ENCODE results near the gene MBD5. TPM values are rescaled to one million over a fixed set of nuclear protein-coding genes. Genes with fewer than 3 reads are reported as not detected.
"Not testable (repeated sequence)": the region's sequence is repeated elsewhere in the genome, so short reads cannot be mapped to it uniquely, and the experiment has no call there.

The MBD5 gene
- total and polyA plus RNA-seq, 4 donors: 5.7 to 140 (median 21.2) TPM

- no peak for TF ChIP-seq CTCF (IDR thresholded peaks at IDR 0.05; ENCODE audit: control extremely low read depth, extremely low read depth)
- H3K27ac ChIP-seq (ENCODE audit: low read depth in 1 of 2, low read length in 1 of 2): no peak overlapping the region
- peaks cover 0 to 7% (median 0%) of the 10 kb centered on the region in 4 donors for H3K36me3 ChIP-seq (ENCODE audit: control insufficient read depth in 4 of 4, insufficient read depth in 4 of 4, low read length in 4 of 4)
- H3K9me3 ChIP-seq (ENCODE audit: control insufficient read depth in 4 of 4, insufficient read depth in 3 of 4, low read length in 3 of 4): peaks cover 2 to 5% (median 3%) of the 10 kb centered on the region in 4 donors
- no peak for ATAC-seq (ENCODE audit: insufficient read depth, low FRiP score)
- no peak for DNase-seq
- no peaks in the 10 kb centered on the region for H3K27me3 ChIP-seq (ENCODE audit: control insufficient read depth in 3 of 3, insufficient read depth in 3 of 3, low read length in 2 of 3)
- no peak overlapping the region for H3K9ac ChIP-seq (ENCODE audit: insufficient read depth in 1 of 2, low read length in 2 of 2)
- H3K4me3 ChIP-seq: no peak overlapping the region
- peaks cover 0 to 4% (median 0%) of the 10 kb centered on the region in 5 donors for H3K4me1 ChIP-seq (ENCODE audit: control insufficient read depth in 5 of 5, insufficient read depth in 5 of 5, low read length in 5 of 5)
These were observed 24.1 kb upstream of the MBD5 start for GRCh38 chr2:147996828-147997227.

- TF ChIP-seq CTCF (IDR thresholded peaks at IDR 0.05; ENCODE audit: control extremely low read depth, extremely low read depth): no peak
- Histone ChIP-seq H3K36me3 (ENCODE audit: control insufficient read depth in 4 of 4, insufficient read depth in 4 of 4, low read length in 4 of 4) (peaks cover 0 to 7% (median 0%) of the 10 kb centered on the region in 4 donors), H3K27me3 (ENCODE audit: control insufficient read depth in 3 of 3, insufficient read depth in 3 of 3, low read length in 2 of 3) (no peaks in the 10 kb centered on the region), H3K9ac (ENCODE audit: insufficient read depth in 1 of 2, low read length in 2 of 2) (no peak overlapping the region), H3K27ac (ENCODE audit: low read depth in 1 of 2, low read length in 1 of 2) (no peak overlapping the region), H3K4me3 (no peak overlapping the region), H3K4me1 (ENCODE audit: control insufficient read depth in 5 of 5, insufficient read depth in 5 of 5, low read length in 5 of 5) (no peaks in the 10 kb centered on the region), H3K9me3 (ENCODE audit: control insufficient read depth in 4 of 4, insufficient read depth in 3 of 4, low read length in 3 of 4) (peaks cover 2 to 5% (median 3%) of the 10 kb centered on the region in 4 donors)
- 85 to 95% methylated on average over 4 of the region's 4 CpGs for WGBS, 2 donors
- ATAC-seq (ENCODE audit: insufficient read depth, low FRiP score): no peak
- no peak for DNase-seq
These were observed 22.7 kb upstream of the MBD5 start for GRCh38 chr2:147998203-147998602.

- DNase-seq: no peak
- Histone ChIP-seq H3K4me1 (ENCODE audit: control insufficient read depth in 5 of 5, insufficient read depth in 5 of 5, low read length in 5 of 5) (no peaks in the 10 kb centered on the region), H3K27ac (ENCODE audit: low read depth in 1 of 2, low read length in 1 of 2) (no peak overlapping the region), H3K4me3 (no peak overlapping the region), H3K9ac (ENCODE audit: insufficient read depth in 1 of 2, low read length in 2 of 2) (no peak overlapping the region), H3K9me3 (ENCODE audit: control insufficient read depth in 4 of 4, insufficient read depth in 3 of 4, low read length in 3 of 4) (peaks cover 2 to 5% (median 3%) of the 10 kb centered on the region in 4 donors), H3K36me3 (ENCODE audit: control insufficient read depth in 4 of 4, insufficient read depth in 4 of 4, low read length in 4 of 4) (peaks cover 0 to 7% (median 0%) of the 10 kb centered on the region in 4 donors), H3K27me3 (ENCODE audit: control insufficient read depth in 3 of 3, insufficient read depth in 3 of 3, low read length in 2 of 3) (no peaks in the 10 kb centered on the region)
- 65 to 73% methylated on average over 2 of the region's 2 CpGs for WGBS, 2 donors
- no peak for ATAC-seq (ENCODE audit: insufficient read depth, low FRiP score)
- no peak for TF ChIP-seq CTCF (IDR thresholded peaks at IDR 0.05; ENCODE audit: control extremely low read depth, extremely low read depth)
These were observed 21.8 kb upstream of the MBD5 start for GRCh38 chr2:147999126-147999525.

GRCh38 chr2:148000095-148000494, 20.8 kb upstream of the MBD5 start:
- TF ChIP-seq CTCF (IDR thresholded peaks at IDR 0.05; ENCODE audit: control extremely low read depth, extremely low read depth): no peak
- no peak overlapping the region for H3K4me3 ChIP-seq
- no peak for ATAC-seq (ENCODE audit: insufficient read depth, low FRiP score)
- H3K27ac ChIP-seq (ENCODE audit: low read depth in 1 of 2, low read length in 1 of 2): no peak overlapping the region
- WGBS, 2 donors: 93 to 100% methylated on average over 1 of the region's 1 CpG
- no peak for DNase-seq
- H3K27me3 ChIP-seq (ENCODE audit: control insufficient read depth in 3 of 3, insufficient read depth in 3 of 3, low read length in 2 of 3): no peaks in the 10 kb centered on the region
- H3K9me3 ChIP-seq (ENCODE audit: control insufficient read depth in 4 of 4, insufficient read depth in 3 of 4, low read length in 3 of 4): peaks cover 1 to 5% (median 3%) of the 10 kb centered on the region in 4 donors
- H3K4me1 ChIP-seq (ENCODE audit: control insufficient read depth in 5 of 5, insufficient read depth in 5 of 5, low read length in 5 of 5): no peaks in the 10 kb centered on the region
- H3K36me3 ChIP-seq (ENCODE audit: control insufficient read depth in 4 of 4, insufficient read depth in 4 of 4, low read length in 4 of 4): peaks cover 0 to 6% (median 0%) of the 10 kb centered on the region in 4 donors
- no peak overlapping the region for H3K9ac ChIP-seq (ENCODE audit: insufficient read depth in 1 of 2, low read length in 2 of 2)

GRCh38 chr2:148002420-148002819, 18.5 kb upstream of the MBD5 start:
- not testable (repeated sequence) for H3K36me3 ChIP-seq (ENCODE audit: control insufficient read depth in 4 of 4, insufficient read depth in 4 of 4, low read length in 4 of 4); H3K9ac ChIP-seq (ENCODE audit: insufficient read depth in 1 of 2, low read length in 2 of 2); ATAC-seq (ENCODE audit: insufficient read depth, low FRiP score)

More at GRCh38 chr2:148002420-148002819, 18.5 kb upstream of the MBD5 start:
- H3K9me3 ChIP-seq (ENCODE audit: control insufficient read depth in 4 of 4, insufficient read depth in 3 of 4, low read length in 3 of 4); H3K4me3 ChIP-seq; H3K4me1 ChIP-seq (ENCODE audit: control insufficient read depth in 5 of 5, insufficient read depth in 5 of 5, low read length in 5 of 5); DNase-seq; H3K27ac ChIP-seq (ENCODE audit: low read depth in 1 of 2, low read length in 1 of 2); H3K27me3 ChIP-seq (ENCODE audit: control insufficient read depth in 3 of 3, insufficient read depth in 3 of 3, low read length in 2 of 3): not testable (repeated sequence)
